HS-27A (cell line): ENCODE data around the gene PRRT3.
"Not testable (repeated sequence)": the region's sequence is repeated elsewhere in the genome, so short reads cannot be mapped to it uniquely, and the experiment has no call there.

Experiments used
- DNase-seq: peaks from one replicate; pipeline ENCODE4 v3.0.0-alpha.2; 2012; ENCODE audit warnings: low read depth, missing footprints

The PRRT3 gene

GRCh38 chr3:9898467-9899241 is 53.6 kb downstream of the PRRT3 start:
- DNase-seq = no peak

- no peak for DNase-seq
These were observed 54.5 kb downstream of the PRRT3 start for GRCh38 chr3:9897408-9898372.

- DNase-seq = not testable (repeated sequence)
These were observed 55.3 kb downstream of the PRRT3 start for GRCh38 chr3:9896755-9897407.

GRCh38 chr3:9895715-9896114 is 56.5 kb downstream of the PRRT3 start:
- DNase-seq = not testable (repeated sequence)
